IPS DF 6.9 (cell line): ENCODE results near the gene FBXL12.
A peak's percentile ranks its signal among the peaks of the same experiment; 100 is the strongest.

Experiments used
- DNase-seq: peaks from one replicate; pipeline ENCODE4 v3.0.0-alpha.2; 2013; ENCODE audit warnings: low read depth, low spot score
- H3K27ac ChIP-seq: one replicate; pipeline ENCODE4 v1.5.1; 2013; ENCODE audit warnings: low read length, control low read depth
- H3K27me3 ChIP-seq: 2 replicates; pipeline ENCODE4 v1.6.1; 2013; ENCODE audit warnings: mild to moderate bottlenecking, low read length; ENCODE audit not compliant: control insufficient read depth, insufficient read depth
- H3K36me3 ChIP-seq: 2 replicates; pipeline ENCODE4 v1.6.1; 2013; ENCODE audit warnings: low read length; ENCODE audit not compliant: control insufficient read depth, insufficient read depth
- H3K4me1 ChIP-seq: 2 replicates; pipeline ENCODE4 v1.6.1; 2013; ENCODE audit warnings: low read length; ENCODE audit not compliant: control insufficient read depth, insufficient read depth
- H3K4me3 ChIP-seq: 2 replicates; pipeline ENCODE4 v1.5.1; 2013; ENCODE audit warnings: mild to moderate bottlenecking, low read length
- H3K9me3 ChIP-seq: 2 replicates; pipeline ENCODE4 v1.6.1; 2013; ENCODE audit warnings: low read length, inconsistent platforms; ENCODE audit not compliant: control insufficient read depth, insufficient read depth
- WGBS: extraction: QIAGEN DNeasy Blood & Tissue Kit; methylation state at CpG from one replicate; pipeline ENCODE4 v1.1.7; 2013; ENCODE audit warnings: mixed read lengths, missing lambda C conversion rate; ENCODE audit not compliant: insufficient read length, insufficient coverage; 5-methylcytosine and 5-hydroxymethylcytosine counted together

The FBXL12 gene, protein sequence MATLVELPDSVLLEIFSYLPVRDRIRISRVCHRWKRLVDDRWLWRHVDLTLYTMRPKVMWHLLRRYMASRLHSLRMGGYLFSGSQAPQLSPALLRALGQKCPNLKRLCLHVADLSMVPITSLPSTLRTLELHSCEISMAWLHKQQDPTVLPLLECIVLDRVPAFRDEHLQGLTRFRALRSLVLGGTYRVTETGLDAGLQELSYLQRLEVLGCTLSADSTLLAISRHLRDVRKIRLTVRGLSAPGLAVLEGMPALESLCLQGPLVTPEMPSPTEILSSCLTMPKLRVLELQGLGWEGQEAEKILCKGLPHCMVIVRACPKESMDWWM

DNA sequence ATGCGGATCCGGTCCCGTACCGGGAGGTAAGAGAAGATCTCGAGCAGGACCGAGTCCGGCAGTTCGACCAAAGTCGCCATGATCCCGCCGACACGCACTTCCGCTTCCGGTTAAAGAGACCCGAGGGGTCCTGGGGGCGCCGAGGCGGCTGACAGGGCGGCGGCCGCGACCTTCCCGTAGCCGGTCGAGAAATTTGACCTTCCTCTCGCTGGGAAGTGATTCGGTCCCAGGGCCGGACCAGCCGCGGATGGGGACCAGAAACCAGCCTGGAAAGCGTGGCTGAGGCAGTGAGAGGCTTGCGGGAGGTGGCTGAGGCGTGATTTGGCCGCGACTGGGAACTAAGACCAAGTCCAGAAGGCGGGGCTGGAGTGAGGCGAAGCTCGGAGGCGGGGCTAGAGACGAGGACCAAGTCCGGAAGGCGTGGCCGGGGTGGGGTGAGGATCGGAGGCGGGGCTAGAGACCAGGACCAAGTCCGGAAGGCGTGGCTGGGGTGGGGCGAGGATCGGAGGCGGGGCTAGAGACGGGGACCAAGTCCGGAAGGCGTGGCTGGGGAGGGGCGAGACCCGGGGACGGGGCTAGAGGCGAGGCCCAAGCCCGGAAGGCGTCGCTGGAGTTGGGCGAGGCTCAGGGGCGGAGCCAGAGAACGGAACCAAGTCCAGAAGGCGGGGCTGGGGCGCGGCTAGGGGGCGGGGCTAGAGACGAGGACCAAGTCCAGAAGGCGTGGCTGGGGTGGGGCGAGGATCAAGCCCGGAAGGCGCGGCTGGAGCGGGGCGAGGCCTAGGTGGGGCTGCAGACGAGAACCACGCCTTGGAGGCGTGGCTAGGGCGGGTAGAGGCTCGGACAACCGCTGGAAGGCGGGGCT is at the start of gene FBXL12:
FBXL12 (minus strand) TSS at position 346 of the 862 bp plus-strand sequence; CDS start at position 80, 266 bp downstream.
- no CpG with 5 or more reads among the region's 82 CpGs for WGBS
- Histone ChIP-seq H3K27ac (no peak within 1 kb of the TSS), H3K4me3 (peak within 1 kb of the TSS; percentile 75), H3K36me3 (no peaks in the 10 kb centered on the region), H3K27me3 (no peaks in the 10 kb centered on the region), H3K4me1 (no peaks in the 10 kb centered on the region), H3K9me3 (no peaks in the 10 kb centered on the region)
- peak; percentile 99 for DNase-seq

DNA sequence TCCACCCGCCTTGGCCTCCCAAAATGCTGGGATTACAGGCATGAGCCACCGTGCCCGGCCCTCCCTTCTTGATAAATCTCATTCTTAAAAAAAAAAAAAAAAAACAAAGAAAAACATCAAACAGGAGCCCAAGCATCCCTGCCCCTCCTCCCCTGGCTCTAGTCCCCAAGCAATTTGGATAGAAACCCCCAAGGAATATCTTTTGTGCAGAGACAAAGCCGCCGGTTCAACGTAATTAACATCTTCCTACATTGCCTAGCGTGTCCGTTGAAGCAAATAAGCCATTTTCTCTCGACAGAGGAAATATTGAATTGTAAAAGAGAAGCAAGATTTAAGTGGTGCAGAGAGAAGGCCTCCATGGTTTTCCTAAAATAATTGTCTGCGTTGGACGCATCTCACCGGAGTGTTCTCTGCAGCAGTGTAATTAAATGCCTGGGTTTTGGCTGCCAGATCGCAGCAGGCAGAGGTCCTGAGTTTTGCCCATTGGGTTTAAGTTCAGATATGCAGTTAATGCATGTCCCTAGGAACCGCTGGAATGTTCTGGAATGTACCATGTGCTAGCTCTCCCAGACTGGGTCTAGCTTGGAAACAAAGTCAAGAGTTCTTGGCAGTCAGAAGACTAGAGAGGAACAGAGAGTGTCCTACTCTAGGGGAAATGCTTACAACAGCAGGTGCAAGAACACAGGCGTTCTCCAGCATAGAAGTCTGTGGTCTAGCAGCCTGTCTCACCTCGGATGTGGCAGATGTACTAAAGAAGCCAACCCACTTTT is 47.0 kb upstream of the FBXL12 start:
- H3K4me1 ChIP-seq, result peaks cover 3% of the 10 kb centered on the region
- no peak for DNase-seq
- no peak overlapping the region for H3K27ac ChIP-seq
- H3K4me3 ChIP-seq, result no peak overlapping the region
- no CpG with 5 or more reads among the region's 16 CpGs for WGBS
- no peaks in the 10 kb centered on the region for H3K36me3 ChIP-seq
- no peaks in the 10 kb centered on the region for H3K9me3 ChIP-seq
- H3K27me3 ChIP-seq, result no peaks in the 10 kb centered on the region

DNA sequence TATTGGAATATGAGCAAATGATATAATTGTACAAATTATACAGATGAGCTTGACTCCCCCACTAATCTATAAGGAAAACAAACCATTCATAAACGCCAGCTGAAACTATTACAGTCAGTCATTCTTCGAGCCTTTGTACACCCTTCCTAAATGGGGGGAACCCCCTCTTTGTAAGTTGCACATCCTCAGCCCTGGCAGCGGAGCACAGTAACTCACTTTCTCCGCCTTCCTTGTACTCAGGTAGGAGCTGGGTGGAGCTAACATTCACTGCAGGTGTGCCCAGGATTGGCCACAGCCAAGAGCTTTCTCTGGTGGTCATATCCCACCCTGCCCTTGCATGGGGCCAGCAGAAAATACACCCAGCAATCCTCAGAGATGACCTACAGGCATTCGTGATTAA is 44.9 kb upstream of the FBXL12 start:
- Histone ChIP-seq H3K9me3 (no peaks in the 10 kb centered on the region), H3K4me1 (peaks cover 3% of the 10 kb centered on the region), H3K4me3 (no peak overlapping the region), H3K36me3 (0 out of 2 replicates have a peak, but pooled peaks cover 2% of the 10 kb centered on the region), H3K27ac (no peak overlapping the region), H3K27me3 (no peaks in the 10 kb centered on the region)
- no CpG with 5 or more reads among the region's 5 CpGs for WGBS
- no peak for DNase-seq

DNA sequence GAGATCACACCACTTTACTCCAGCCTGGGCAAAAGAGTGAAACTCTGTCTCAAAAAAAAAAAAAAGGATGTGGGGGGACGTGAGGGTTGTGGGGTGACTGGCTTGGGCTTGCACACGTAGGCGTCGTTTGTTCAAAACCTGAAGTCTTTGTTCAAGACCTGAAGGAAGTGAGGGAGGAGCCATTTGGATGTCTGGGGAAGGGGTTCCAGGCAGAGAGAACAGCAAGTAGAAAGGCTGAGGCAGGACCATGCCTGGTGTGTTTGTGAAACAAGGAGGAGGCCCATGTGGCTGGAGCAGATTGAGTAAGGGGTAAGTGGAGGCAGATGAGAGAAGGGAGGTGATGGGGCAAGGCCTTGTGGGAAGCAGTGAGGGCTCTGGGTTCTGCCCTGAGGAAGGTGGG is 44.1 kb upstream of the FBXL12 start:
- WGBS, result no CpG with 5 or more reads among the region's 4 CpGs
- no peaks in the 10 kb centered on the region for H3K27me3 ChIP-seq
- DNase-seq, result no peak
- no peaks in the 10 kb centered on the region for H3K9me3 ChIP-seq
- no peak overlapping the region for H3K27ac ChIP-seq
- H3K36me3 ChIP-seq, result 0 out of 2 replicates have a peak, but pooled peaks cover 2% of the 10 kb centered on the region
- H3K4me1 ChIP-seq, result peaks cover 3% of the 10 kb centered on the region
- H3K4me3 ChIP-seq, result no peak overlapping the region

DNA sequence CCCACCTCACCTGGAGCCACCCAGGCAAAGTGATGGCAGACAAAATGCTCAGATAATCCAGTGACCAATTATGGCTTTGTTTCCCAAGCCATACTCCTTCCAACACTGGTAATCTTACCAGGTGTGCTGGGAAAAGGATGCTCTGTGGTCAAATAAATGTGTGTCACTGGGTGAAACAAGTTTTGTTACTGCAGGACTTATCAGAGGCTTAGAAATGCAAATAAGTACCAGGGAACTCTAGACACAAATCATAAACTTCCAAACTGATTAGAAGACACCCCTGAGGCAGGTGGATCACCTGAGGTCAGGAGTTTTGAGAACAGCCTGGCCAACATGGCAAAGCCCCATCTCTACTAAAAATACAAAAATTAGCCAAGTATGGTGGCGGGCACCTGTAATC is 42.6 kb upstream of the FBXL12 start:
- Histone ChIP-seq H3K4me3 (no peak overlapping the region), H3K4me1 (peaks cover 3% of the 10 kb centered on the region)

DNA sequence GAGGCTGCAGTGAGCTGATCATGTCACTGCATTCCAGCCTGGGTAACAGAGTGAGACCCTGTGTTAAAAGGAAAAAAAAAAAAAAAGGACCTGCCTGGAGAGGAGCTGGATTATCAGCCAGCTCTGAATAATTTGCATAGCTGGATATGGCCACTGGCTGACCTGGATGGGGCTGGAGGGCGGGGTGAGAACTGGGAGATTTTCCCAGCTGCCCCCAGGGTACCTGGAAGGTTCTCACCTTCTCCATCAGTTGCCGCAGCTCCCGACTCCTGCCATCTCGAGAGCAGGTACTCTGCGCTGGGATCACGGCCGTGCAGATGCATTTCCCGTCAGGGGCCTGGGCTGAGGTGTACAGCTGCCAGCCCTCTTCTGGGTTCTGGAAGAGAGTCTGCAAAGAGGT is 41.5 kb upstream of the FBXL12 start:
- H3K4me3 ChIP-seq, result no peak overlapping the region
- no peaks in the 10 kb centered on the region for H3K27me3 ChIP-seq
- no CpG with 5 or more reads among the region's 8 CpGs for WGBS
- H3K27ac ChIP-seq, result no peak overlapping the region
- no peak for DNase-seq
- H3K9me3 ChIP-seq, result no peaks in the 10 kb centered on the region
- no peaks in the 10 kb centered on the region for H3K4me1 ChIP-seq
- H3K36me3 ChIP-seq, result peaks cover 13% of the 10 kb centered on the region; the same call in 1 of the 2 replicates

More for the DNA sequence above, 42.6 kb upstream of the FBXL12 start:
- no peak overlapping the region for H3K27ac ChIP-seq
- DNase-seq, result no peak
- no peaks in the 10 kb centered on the region for H3K27me3 ChIP-seq
- no CpG with 5 or more reads among the region's 1 CpG for WGBS
- H3K36me3 ChIP-seq, result peaks cover 13% of the 10 kb centered on the region; the same call in 1 of the 2 replicates
- H3K9me3 ChIP-seq, result no peaks in the 10 kb centered on the region

DNA sequence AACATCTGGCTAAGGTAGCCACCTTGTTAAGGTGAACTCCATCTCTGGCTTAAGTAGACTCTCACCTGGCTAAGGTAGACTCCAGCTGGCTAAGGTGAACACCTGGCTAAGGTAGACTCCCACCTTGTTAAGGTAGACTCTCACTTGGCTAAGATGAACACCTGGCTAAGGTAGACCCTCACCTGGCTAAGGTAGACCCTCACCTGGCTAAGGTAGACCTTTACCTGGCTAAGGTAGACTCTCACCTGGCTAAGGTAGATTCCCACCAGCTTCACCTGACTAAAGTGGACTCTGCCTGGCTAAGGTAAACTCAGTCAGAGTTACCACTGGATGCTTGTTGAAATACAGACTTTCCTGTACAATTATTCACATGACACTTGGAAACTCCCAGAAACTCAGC is 39.9 kb upstream of the FBXL12 start:
- Histone ChIP-seq H3K27ac (no peak overlapping the region), H3K4me3 (no peak overlapping the region), H3K27me3 (no peaks in the 10 kb centered on the region), H3K36me3 (peaks cover 13% of the 10 kb centered on the region; the same call in 1 of the 2 replicates), H3K9me3 (no peaks in the 10 kb centered on the region), H3K4me1 (no peaks in the 10 kb centered on the region)
- no peak for DNase-seq

DNA sequence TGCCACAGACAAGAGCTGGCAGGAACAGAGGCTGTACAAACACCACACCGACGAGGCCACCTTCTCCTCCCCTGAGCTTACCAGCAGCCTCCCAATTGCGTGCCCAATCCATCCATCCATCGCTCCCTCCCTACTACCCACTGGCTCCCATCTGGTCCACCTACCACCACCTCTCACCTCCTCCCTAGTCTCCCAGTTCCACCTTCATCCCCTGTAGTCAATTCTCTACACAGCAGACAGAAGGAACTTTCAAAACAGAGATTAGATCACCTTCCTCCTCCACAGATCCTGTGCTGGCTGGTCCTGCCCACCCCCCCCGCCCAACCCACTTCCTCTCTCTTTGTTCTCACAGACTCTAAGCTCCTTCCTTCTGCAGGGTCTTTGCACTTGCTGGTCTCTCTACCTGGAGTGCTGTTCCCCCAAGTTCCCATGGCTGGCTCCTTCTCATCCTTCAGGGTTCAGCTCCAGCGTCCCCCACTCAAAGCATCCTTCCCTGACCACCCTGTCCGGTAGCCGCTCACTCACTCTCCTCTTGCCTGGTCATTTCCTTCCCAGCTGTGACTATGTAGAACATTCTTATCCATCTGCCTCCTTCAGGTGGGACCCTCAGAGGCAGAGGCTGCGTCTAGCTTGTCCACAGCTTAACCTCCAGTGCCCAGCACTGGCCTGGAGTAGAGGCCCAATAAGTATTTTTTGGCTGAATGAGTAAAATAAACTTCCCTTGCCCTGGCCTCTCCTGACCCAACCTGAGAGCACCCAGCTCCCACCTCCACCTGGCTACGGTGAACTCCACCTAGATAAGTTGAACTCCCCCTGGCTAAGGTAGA is 39.3 kb upstream of the FBXL12 start:
- no CpG with 5 or more reads among the region's 10 CpGs for WGBS
- no peak overlapping the region for H3K4me3 ChIP-seq
- no peaks in the 10 kb centered on the region for H3K4me1 ChIP-seq
- H3K27me3 ChIP-seq, result no peaks in the 10 kb centered on the region
- DNase-seq, result no peak
- H3K9me3 ChIP-seq, result no peaks in the 10 kb centered on the region
- peaks cover 13% of the 10 kb centered on the region; the same call in 1 of the 2 replicates for H3K36me3 ChIP-seq
- H3K27ac ChIP-seq, result no peak overlapping the region

DNA sequence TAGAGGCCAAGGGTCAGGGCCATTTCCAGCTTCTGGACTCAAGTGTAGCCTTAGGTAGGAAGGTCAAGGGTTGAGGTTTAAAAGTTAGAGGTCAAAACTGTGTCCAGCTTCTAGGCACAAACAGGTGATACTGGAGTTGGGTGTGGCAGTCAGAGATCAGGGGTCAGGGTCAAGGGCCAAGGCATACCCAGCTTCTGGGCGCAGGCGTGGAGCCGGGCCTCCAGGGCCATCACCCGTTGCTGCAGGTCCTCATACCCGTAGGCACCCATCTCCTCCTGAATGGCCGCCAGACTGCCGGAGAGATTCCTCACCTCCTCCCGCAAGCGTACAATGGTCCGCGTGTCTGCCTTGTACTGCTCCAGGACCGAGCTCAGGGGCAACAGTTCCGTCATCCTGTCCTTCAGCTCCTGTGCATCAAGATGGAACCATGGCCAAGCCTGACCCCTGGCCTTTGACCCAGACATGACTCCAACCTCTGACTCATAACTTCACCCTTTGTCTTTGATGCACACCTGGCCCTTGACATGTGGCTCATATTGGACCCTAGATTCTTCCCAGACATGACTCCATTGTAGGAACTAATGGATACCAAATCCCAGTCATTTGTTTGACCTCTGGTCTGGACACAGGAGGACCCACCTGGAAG is 38.3 kb upstream of the FBXL12 start:
- no CpG with 5 or more reads among the region's 13 CpGs for WGBS
- Histone ChIP-seq H3K9me3 (no peaks in the 10 kb centered on the region), H3K4me1 (no peaks in the 10 kb centered on the region), H3K27me3 (no peaks in the 10 kb centered on the region), H3K27ac (no peak overlapping the region), H3K36me3 (peaks cover 13% of the 10 kb centered on the region; the same call in 1 of the 2 replicates), H3K4me3 (no peak overlapping the region)
- no peak for DNase-seq
